H9 (cell line): Measurements from ENCODE around the gene IGFBP5. TPM values are rescaled to one million over a fixed set of nuclear protein-coding genes. Genes with fewer than 3 reads are reported as not detected.

Experiments
- DNase-seq: peaks from one replicate; pipeline ENCODE4 v3.0.0-alpha.2; 2017
- H2AFZ ChIP-seq: one replicate; pipeline ENCODE4 v1.6.1; 2013; ENCODE audit warnings: mild to moderate bottlenecking, low read length, control low read depth, moderate library complexity
- H2AK5ac ChIP-seq: 2 replicates; pipeline ENCODE4 v1.6.1; 2013; ENCODE audit warnings: low read length, control low read depth, mixed read lengths; ENCODE audit not compliant: insufficient read length
- H2BK120ac ChIP-seq: one replicate; pipeline ENCODE4 v1.6.1; 2013; ENCODE audit warnings: low read depth, mild to moderate bottlenecking, low read length, control low read depth, inconsistent platforms; ENCODE audit not compliant: poor library complexity, severe bottlenecking
- H2BK12ac ChIP-seq: 2 replicates; pipeline ENCODE4 v1.6.1; 2013; ENCODE audit warnings: low read length, control low read depth, mixed read lengths, low read depth; ENCODE audit not compliant: insufficient read length
- H2BK15ac ChIP-seq: 2 replicates; pipeline ENCODE4 v1.6.1; 2013; ENCODE audit warnings: low read depth, low read length, control low read depth
- H2BK20ac ChIP-seq: one replicate; pipeline ENCODE4 v1.6.1; 2013; ENCODE audit warnings: low read depth, mild to moderate bottlenecking, low read length, control low read depth, inconsistent platforms; ENCODE audit not compliant: poor library complexity, severe bottlenecking
- H2BK5ac ChIP-seq: 2 replicates; pipeline ENCODE4 v1.6.1; 2013; ENCODE audit warnings: low read length, control low read depth, mixed read lengths; ENCODE audit not compliant: insufficient read length
- H3K14ac ChIP-seq: 2 replicates; pipeline ENCODE4 v1.6.1; 2013; ENCODE audit warnings: low read length, control low read depth; ENCODE audit not compliant: insufficient read depth
- H3K18ac ChIP-seq: 2 replicates; pipeline ENCODE4 v1.6.1; 2013; ENCODE audit warnings: low read depth, mild to moderate bottlenecking, mixed read lengths, low read length, control low read depth; ENCODE audit not compliant: insufficient read length
- H3K23ac ChIP-seq: 2 replicates; pipeline ENCODE4 v1.6.1; 2013; ENCODE audit warnings: low read length, control low read depth, mixed read lengths, low read depth; ENCODE audit not compliant: insufficient read length
- H3K23me2 ChIP-seq: 2 replicates; pipeline ENCODE4 v1.6.1; 2013; ENCODE audit warnings: low read depth, mild to moderate bottlenecking, mixed read lengths, low read length, control low read depth; ENCODE audit not compliant: insufficient read length, poor library complexity, severe bottlenecking
- H3K27ac ChIP-seq: 2 replicates; pipeline ENCODE4 v1.5.1; 2013; ENCODE audit warnings: low read length, control low read depth, mixed read lengths, low read depth; ENCODE audit not compliant: insufficient read length
- H3K27me3 ChIP-seq: 2 replicates; pipeline ENCODE4 v1.6.1; 2013; ENCODE audit warnings: low read length, control low read depth, inconsistent platforms; ENCODE audit not compliant: insufficient read depth
- H3K4ac ChIP-seq: 2 replicates; pipeline ENCODE4 v1.6.1; 2013; ENCODE audit warnings: low read depth, mild to moderate bottlenecking, control low read depth, inconsistent platforms, low read length, moderate library complexity
- H3K4me1 ChIP-seq: 2 replicates; pipeline ENCODE4 v1.6.1; 2013; ENCODE audit warnings: low read length, control low read depth, inconsistent platforms; ENCODE audit not compliant: insufficient read depth
- H3K4me2 ChIP-seq: 2 replicates; pipeline ENCODE4 v1.6.1; 2013; ENCODE audit warnings: low read length, control low read depth, mixed read lengths; ENCODE audit not compliant: insufficient read length, insufficient read depth
- H3K56ac ChIP-seq: 2 replicates; pipeline ENCODE4 v1.6.1; 2013; ENCODE audit warnings: low read depth, mild to moderate bottlenecking, mixed read lengths, low read length, control low read depth; ENCODE audit not compliant: insufficient read length
- H3K79me1 ChIP-seq: 2 replicates; pipeline ENCODE4 v1.6.1; 2013; ENCODE audit warnings: low read depth, mild to moderate bottlenecking, moderate library complexity, low read length, control low read depth, inconsistent platforms; ENCODE audit not compliant: insufficient read depth, poor library complexity, severe bottlenecking
- H3K79me2 ChIP-seq: 2 replicates; pipeline ENCODE4 v1.6.1; 2013; ENCODE audit warnings: low read length, control low read depth, inconsistent platforms; ENCODE audit not compliant: insufficient read depth
- H3K9ac ChIP-seq: 2 replicates; pipeline ENCODE4 v1.6.1; 2013; ENCODE audit warnings: low read length, control low read depth, mixed read lengths; ENCODE audit not compliant: insufficient read length; ENCODE audit errors: extremely low read depth
- H3K9me3 ChIP-seq: one replicate; pipeline ENCODE4 v1.6.1; 2013; ENCODE audit warnings: low read depth, low read length, inconsistent platforms; ENCODE audit not compliant: control insufficient read depth
- H3T11ph ChIP-seq: one replicate; pipeline ENCODE4 v1.6.1; 2013; ENCODE audit warnings: mild to moderate bottlenecking, low read length, control low read depth, inconsistent platforms
- H4K20me1 ChIP-seq: one replicate; pipeline ENCODE4 v1.6.1; 2013; ENCODE audit not compliant: control insufficient read depth, insufficient read length, insufficient read depth
- H4K5ac ChIP-seq: 2 replicates; pipeline ENCODE4 v1.6.1; 2013; ENCODE audit warnings: low read depth, mild to moderate bottlenecking, mixed read lengths, low read length, control low read depth; ENCODE audit not compliant: insufficient read length
- H4K8ac ChIP-seq: replicated peaks from 2 replicates; pipeline ENCODE4 v1.6.1; 2013; ENCODE audit warnings: low read length, control low read depth, mixed read lengths, low read depth; ENCODE audit not compliant: insufficient read length
- H4K91ac ChIP-seq: 2 replicates; pipeline ENCODE4 v1.6.1; 2013; ENCODE audit warnings: low read depth, mild to moderate bottlenecking, moderate library complexity, mixed read lengths, low read length, control low read depth; ENCODE audit not compliant: insufficient read length
- H3K27ac Mint-ChIP-seq, 3 experiments: 2 replicates in 2 of 3; 3 replicates in 1 of 3; pipeline ENCODE4 v1.8.0; 2020 to 2021; ENCODE audit warnings: mixed read lengths in 3 of 3, mild to moderate bottlenecking in 1 of 3, moderate library complexity in 1 of 3
- H3K27me3 Mint-ChIP-seq: 2 replicates; pipeline ENCODE4 v1.8.0; 2021; ENCODE audit warnings: low read depth, mild to moderate bottlenecking, moderate library complexity, mixed read lengths
- H3K36me3 Mint-ChIP-seq, 3 experiments: 2 replicates in 2 of 3; 3 replicates in 1 of 3; pipeline ENCODE4 v1.8.0; 2020 to 2021; ENCODE audit warnings: low read depth in 3 of 3, mixed read lengths in 3 of 3; ENCODE audit not compliant: insufficient read depth in 1 of 3
- H3K4me1 Mint-ChIP-seq, 2 experiments: 2 replicates each; pipeline ENCODE4 v1.8.0; 2020; ENCODE audit warnings: mixed read lengths in 2 of 2
- H3K4me3 Mint-ChIP-seq, 2 experiments: 2 replicates in 1 of 2; 3 replicates in 1 of 2; pipeline ENCODE4 v1.8.0; 2020 to 2021; ENCODE audit warnings: mild to moderate bottlenecking in 2 of 2, mixed read lengths in 2 of 2, moderate library complexity in 1 of 2
- H3K9me3 Mint-ChIP-seq, 2 experiments: 2 replicates in 1 of 2; 3 replicates in 1 of 2; pipeline ENCODE4 v1.8.0; 2020; ENCODE audit warnings: mild to moderate bottlenecking in 2 of 2, mixed read lengths in 2 of 2, moderate library complexity in 1 of 2
- WGBS: extraction: QIAGEN DNeasy Blood & Tissue Kit; methylation state at CpG from one replicate; pipeline ENCODE4 v1.1.7; 2013; ENCODE audit warnings: missing lambda C conversion rate, low lambda C conversion rate, mixed read lengths; ENCODE audit not compliant: insufficient read length; ENCODE audit errors: extremely low coverage; 5-methylcytosine and 5-hydroxymethylcytosine counted together
- total RNA-seq: library from RNA; stranded (reverse); gene quantifications from 2 replicates; pipeline ENCODE4 v1.2.1, GENCODE V29; 2021
- TF ChIP-seq, protein P1 (sequence below): fragments of 200-600 bp; sonication (generic); conservative IDR thresholded peaks from 3 replicates; pipeline ENCODE4 v1.8.0; 2021; ENCODE audit warnings: antibody characterized with exemption, mild to moderate bottlenecking

IGFBP5 gene
- total RNA-seq, 1 experiment from 2014 or later: 0.90 TPM

DNA sequence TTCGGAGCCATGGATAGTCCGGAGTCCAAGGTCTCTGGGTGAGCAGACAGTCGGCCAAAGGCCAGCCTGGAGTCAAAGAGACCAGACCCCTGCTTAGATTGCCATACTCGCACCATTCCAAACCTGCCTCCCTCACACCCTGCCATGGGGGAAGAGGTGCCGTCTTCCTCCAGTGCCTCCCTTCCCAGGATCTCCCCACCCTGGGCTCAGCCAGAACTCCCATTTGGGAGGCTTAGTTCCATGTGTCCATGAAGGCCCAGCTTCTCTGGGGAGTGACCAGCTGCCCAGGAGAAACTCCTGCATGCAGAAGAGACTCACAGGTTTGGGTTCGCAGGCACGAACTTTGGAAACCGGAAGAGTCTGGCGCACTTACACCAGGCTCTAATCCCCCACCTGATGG is 21.7 kb downstream of the IGFBP5 start:
- Mint-ChIP-seq H3K4me3 (no peak overlapping the region), H3K27me3 (peaks cover 5% of the 10 kb centered on the region), H3K36me3 (no peaks in the 10 kb centered on the region), H3K4me1 (no peaks in the 10 kb centered on the region; a peak in 3 of 4 replicates), H3K27ac (no peak overlapping the region), H3K9me3 (no peaks in the 10 kb centered on the region)
- no peak overlapping the region for H2AK5ac ChIP-seq
- WGBS: no CpG with 5 or more reads among the region's 9 CpGs
- no peaks in the 10 kb centered on the region for H3K79me1 ChIP-seq
- no peak overlapping the region for H3K14ac ChIP-seq
- H3K4me1 ChIP-seq: no peaks in the 10 kb centered on the region; the same call in 1 of the 2 replicates
- no peak overlapping the region for H2AFZ ChIP-seq
- no peaks in the 10 kb centered on the region for H4K20me1 ChIP-seq
- no peak overlapping the region for H3K9ac ChIP-seq
- H3K23ac ChIP-seq: no peak overlapping the region
- peaks cover 3% of the 10 kb centered on the region for H3K23me2 ChIP-seq
- DNase-seq: no peak
- H2BK12ac ChIP-seq: no peak overlapping the region
- no peak overlapping the region for H3K56ac ChIP-seq
- no peak overlapping the region for H2BK120ac ChIP-seq
- no peaks in the 10 kb centered on the region for H3K79me2 ChIP-seq
- no peak overlapping the region for H4K91ac ChIP-seq
- no peak overlapping the region for H2BK15ac ChIP-seq
- H4K8ac ChIP-seq: no peak overlapping the region
- no peak overlapping the region for H4K5ac ChIP-seq
- H3K27me3 ChIP-seq: no peaks in the 10 kb centered on the region
- no peak overlapping the region for H3K18ac ChIP-seq
- no peaks in the 10 kb centered on the region for H3K9me3 ChIP-seq
- TF ChIP-seq, protein P1, sequence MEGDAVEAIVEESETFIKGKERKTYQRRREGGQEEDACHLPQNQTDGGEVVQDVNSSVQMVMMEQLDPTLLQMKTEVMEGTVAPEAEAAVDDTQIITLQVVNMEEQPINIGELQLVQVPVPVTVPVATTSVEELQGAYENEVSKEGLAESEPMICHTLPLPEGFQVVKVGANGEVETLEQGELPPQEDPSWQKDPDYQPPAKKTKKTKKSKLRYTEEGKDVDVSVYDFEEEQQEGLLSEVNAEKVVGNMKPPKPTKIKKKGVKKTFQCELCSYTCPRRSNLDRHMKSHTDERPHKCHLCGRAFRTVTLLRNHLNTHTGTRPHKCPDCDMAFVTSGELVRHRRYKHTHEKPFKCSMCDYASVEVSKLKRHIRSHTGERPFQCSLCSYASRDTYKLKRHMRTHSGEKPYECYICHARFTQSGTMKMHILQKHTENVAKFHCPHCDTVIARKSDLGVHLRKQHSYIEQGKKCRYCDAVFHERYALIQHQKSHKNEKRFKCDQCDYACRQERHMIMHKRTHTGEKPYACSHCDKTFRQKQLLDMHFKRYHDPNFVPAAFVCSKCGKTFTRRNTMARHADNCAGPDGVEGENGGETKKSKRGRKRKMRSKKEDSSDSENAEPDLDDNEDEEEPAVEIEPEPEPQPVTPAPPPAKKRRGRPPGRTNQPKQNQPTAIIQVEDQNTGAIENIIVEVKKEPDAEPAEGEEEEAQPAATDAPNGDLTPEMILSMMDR: no peak
- H3K27ac ChIP-seq: no peak overlapping the region
- no peak overlapping the region for H2BK20ac ChIP-seq
- no peak overlapping the region for H3T11ph ChIP-seq
- H2BK5ac ChIP-seq: no peak overlapping the region
- H3K4me2 ChIP-seq: no peak overlapping the region
- H3K4ac ChIP-seq: no peak overlapping the region
